HepG2 (cell line): ENCODE measurements around the gene ISCA1. TPM values are rescaled to one million over a fixed set of nuclear protein-coding genes. Genes with fewer than 3 reads are reported as not detected.

Source experiments
- BRCA1 ChIP-seq: sonication (generic); formaldehyde crosslinking; IDR thresholded peaks from 2 replicates; pipeline ENCODE4 v1.4.0; 2020; ENCODE audit warnings: missing genetic modification reagents
- CBX1 ChIP-seq: IDR thresholded peaks from one replicate; pipeline ENCODE4 v1.6.1; 2016; ENCODE audit warnings: antibody characterized with exemption, low read depth
- ELF1 ChIP-seq: sonication (generic); formaldehyde crosslinking; IDR thresholded peaks from 2 replicates; pipeline ENCODE4 v1.4.0; 2020; ENCODE audit warnings: missing genetic modification reagents
- EZH2 ChIP-seq: conservative IDR thresholded peaks from 2 replicates; pipeline ENCODE4 v1.6.1; 2012; ENCODE audit warnings: mild to moderate bottlenecking, low read depth, low read length, moderate library complexity
- HNRNPLL ChIP-seq: fragments of 200-400 bp; formaldehyde crosslinking; IDR thresholded peaks from 2 replicates; pipeline ENCODE4 v1.6.1; 2017; ENCODE audit warnings: mild to moderate bottlenecking, low read depth, low read length; ENCODE audit not compliant: poor library complexity, severe bottlenecking
- IKZF4 ChIP-seq: sonication (generic); formaldehyde crosslinking; IDR thresholded peaks from 2 replicates; pipeline ENCODE4 v1.5.1; 2020; ENCODE audit warnings: borderline replicate concordance, mild to moderate bottlenecking, low read depth, missing genetic modification reagents; ENCODE audit errors: not compliant biosample characterization
- MLLT10 ChIP-seq: sonication (generic); formaldehyde crosslinking; IDR thresholded peaks from 2 replicates; pipeline ENCODE4 v1.4.0; 2020; ENCODE audit warnings: missing genetic modification reagents
- PLSCR1 ChIP-seq: sonication (generic); formaldehyde crosslinking; IDR thresholded peaks from 2 replicates; pipeline ENCODE4 v1.5.0; 2020; ENCODE audit warnings: missing genetic modification reagents, mild to moderate bottlenecking, borderline replicate concordance
- SATB2 ChIP-seq: sonication (generic); formaldehyde crosslinking; IDR thresholded peaks from 2 replicates; pipeline ENCODE4 v1.5.0; 2020; ENCODE audit warnings: missing genetic modification reagents
- SCMH1 ChIP-seq: sonication (generic); formaldehyde crosslinking; IDR thresholded peaks from 2 replicates; pipeline ENCODE4 v1.9.0; 2021; ENCODE audit warnings: missing genetic modification reagents, mild to moderate bottlenecking, borderline replicate concordance
- SNAPC2 ChIP-seq: sonication (generic); formaldehyde crosslinking; IDR thresholded peaks from 2 replicates; pipeline ENCODE4 v1.8.1; 2022; ENCODE audit warnings: mild to moderate bottlenecking, missing genetic modification reagents
- TAF1 ChIP-seq: sonication (generic); formaldehyde crosslinking; IDR thresholded peaks from 2 replicates; pipeline ENCODE4 v1.4.0; 2020; ENCODE audit warnings: missing genetic modification reagents
- ZFYVE20 ChIP-seq: sonication (generic); formaldehyde crosslinking; IDR thresholded peaks from 2 replicates; pipeline ENCODE4 v1.8.0; 2023; ENCODE audit warnings: low read depth, mild to moderate bottlenecking, moderate library complexity, missing genetic modification reagents, borderline replicate concordance
- ZNF350 ChIP-seq: sonication (generic); formaldehyde crosslinking; IDR thresholded peaks from 2 replicates; pipeline ENCODE4 v1.4.0; 2020; ENCODE audit warnings: mild to moderate bottlenecking, low read depth, missing genetic modification reagents, borderline replicate concordance
- ZNF574 ChIP-seq: sonication (generic); formaldehyde crosslinking; IDR thresholded peaks from 2 replicates; pipeline ENCODE4 v1.4.0; 2020; ENCODE audit warnings: missing genetic modification reagents
- ZNF580 ChIP-seq: IDR thresholded peaks from 2 replicates; pipeline ENCODE4 v1.6.1; 2016; ENCODE audit warnings: low read depth, borderline replicate concordance
- ZNF660 ChIP-seq: sonication (generic); formaldehyde crosslinking; IDR thresholded peaks from 2 replicates; pipeline ENCODE4 v1.5.1; 2020; ENCODE audit warnings: mild to moderate bottlenecking, low read depth, missing genetic modification reagents, borderline replicate concordance
- polyA plus RNA-seq, 8 experiments: library from polyadenylated mRNA; depleted of rRNA in 3 of 8; stranded (reverse) in 7 of 8; unstranded in 1 of 8; fragments of >200 nt; fragmentation: Illumina TruSeq in 4 of 8; extraction: Trizol in 4 of 8; gene quantifications; 2 replicates each; pipeline versions ENCODE4 v1.2.1 to v1.2.3, GENCODE V29; 2011 to 2016; ENCODE audit warnings: low read depth in 4 of 8, missing spikeins in 1 of 8, mixed read lengths in 1 of 8; ENCODE audit not compliant: insufficient read depth in 1 of 8
- total RNA-seq, 5 experiments: library from RNA; depleted of rRNA; stranded (reverse); fragments of >200 nt; fragmentation: Illumina TruSeq; extraction: Trizol; gene quantifications; 2 replicates each; pipeline ENCODE4 v1.2.3, GENCODE V29; 2016; ENCODE audit warnings: low read depth in 1 of 5
- TF ChIP-seq, protein P1 (sequence below): sonication (generic); formaldehyde crosslinking; IDR thresholded peaks from 2 replicates; pipeline ENCODE4 v1.5.0; 2020; ENCODE audit warnings: mild to moderate bottlenecking, missing genetic modification reagents, moderate library complexity
- TF ChIP-seq, protein P2 (sequence below): sonication (generic); IDR thresholded peaks from 2 replicates; pipeline ENCODE4 v1.6.1; 2016; ENCODE audit warnings: low read depth, borderline replicate concordance
- TF ChIP-seq, protein P3 (sequence below): sonication (generic); formaldehyde crosslinking; IDR thresholded peaks from 2 replicates; pipeline ENCODE4 v1.8.0; 2022; ENCODE audit warnings: mild to moderate bottlenecking, missing genetic modification reagents

ISCA1 gene
- total and polyA plus RNA-seq, 2 of the 13 experiments (the other 11 are each of a cell fraction or from before 2014, with no cell fraction given), result 29.2 to 40.9 TPM

DNA sequence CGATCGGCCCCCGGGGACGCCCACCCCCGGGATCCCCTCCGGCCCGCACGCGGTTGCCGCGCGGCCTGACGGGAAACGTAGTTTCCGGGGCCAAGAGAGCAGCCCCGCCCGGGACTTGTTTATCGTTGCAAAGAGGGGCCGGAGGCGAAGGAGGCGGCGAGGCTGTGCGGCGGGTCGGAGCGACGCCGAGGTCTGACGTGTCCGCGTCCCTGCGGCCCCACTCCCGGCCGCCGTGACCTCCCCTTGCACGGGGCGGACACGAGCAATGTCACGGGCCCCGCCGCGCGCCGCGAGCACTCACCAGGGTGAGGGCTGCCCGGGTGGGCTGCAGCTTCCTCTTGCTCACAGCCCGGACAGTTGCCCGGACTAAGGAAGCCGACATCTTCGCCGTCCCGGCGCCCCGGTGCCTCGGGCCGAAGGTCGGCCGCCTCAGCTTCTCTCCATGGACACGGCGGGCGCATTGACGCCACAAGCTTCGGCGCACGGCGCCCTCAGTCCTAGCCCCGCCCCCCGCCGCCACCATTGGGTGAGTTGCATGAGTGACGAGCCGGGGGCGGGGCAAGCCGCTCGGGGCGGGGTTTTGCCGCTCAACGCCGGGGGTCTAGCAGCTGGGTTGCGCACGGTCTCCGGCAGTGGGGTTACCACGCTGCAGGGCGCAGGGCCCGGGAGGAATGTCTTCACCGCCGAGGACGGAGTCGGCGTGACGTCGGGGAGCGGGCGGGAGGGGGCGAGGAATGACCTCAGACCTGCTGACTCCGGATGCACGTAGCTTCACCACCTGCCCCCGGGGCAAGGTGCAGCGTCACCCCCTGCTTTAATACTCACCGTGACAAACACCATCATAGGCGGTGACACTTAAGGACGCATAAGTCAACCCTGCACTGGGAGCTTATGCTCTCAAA lies at the start of gene ISCA1 (continued):
- TF ChIP-seq ZNF350 (peak; percentile 78), HNRNPLL (peak; percentile 61), SCMH1 (no peak), TAF1 (CRISPR knock-in tag) (peak; percentile 97), ZNF660 (no peak), SNAPC2 (0 out of 2 replicates have a peak, but pooled peaks have one; percentile 87), ZNF574 (CRISPR knock-in tag) (peak; percentile 84), ELF1 (CRISPR knock-in tag) (no peak), IKZF4 (CRISPR knock-in tag) (no peak), SATB2 (no peak), EZH2 (no peak), CBX1 (no peak), ZFYVE20 (no peak), ZNF580 (CRISPR knock-in tag) (peak; percentile 46; the same call in 1 of the 2 replicates), PLSCR1 (CRISPR knock-in tag) (no peak), MLLT10 (CRISPR knock-in tag) (no peak), BRCA1 (CRISPR knock-in tag) (peak; percentile 78; the same call in 1 of the 2 replicates)
- TF ChIP-seq, protein P1, sequence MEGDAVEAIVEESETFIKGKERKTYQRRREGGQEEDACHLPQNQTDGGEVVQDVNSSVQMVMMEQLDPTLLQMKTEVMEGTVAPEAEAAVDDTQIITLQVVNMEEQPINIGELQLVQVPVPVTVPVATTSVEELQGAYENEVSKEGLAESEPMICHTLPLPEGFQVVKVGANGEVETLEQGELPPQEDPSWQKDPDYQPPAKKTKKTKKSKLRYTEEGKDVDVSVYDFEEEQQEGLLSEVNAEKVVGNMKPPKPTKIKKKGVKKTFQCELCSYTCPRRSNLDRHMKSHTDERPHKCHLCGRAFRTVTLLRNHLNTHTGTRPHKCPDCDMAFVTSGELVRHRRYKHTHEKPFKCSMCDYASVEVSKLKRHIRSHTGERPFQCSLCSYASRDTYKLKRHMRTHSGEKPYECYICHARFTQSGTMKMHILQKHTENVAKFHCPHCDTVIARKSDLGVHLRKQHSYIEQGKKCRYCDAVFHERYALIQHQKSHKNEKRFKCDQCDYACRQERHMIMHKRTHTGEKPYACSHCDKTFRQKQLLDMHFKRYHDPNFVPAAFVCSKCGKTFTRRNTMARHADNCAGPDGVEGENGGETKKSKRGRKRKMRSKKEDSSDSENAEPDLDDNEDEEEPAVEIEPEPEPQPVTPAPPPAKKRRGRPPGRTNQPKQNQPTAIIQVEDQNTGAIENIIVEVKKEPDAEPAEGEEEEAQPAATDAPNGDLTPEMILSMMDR, result no peak; the same call in 1 of the 2 replicates
- TF ChIP-seq, protein P2, sequence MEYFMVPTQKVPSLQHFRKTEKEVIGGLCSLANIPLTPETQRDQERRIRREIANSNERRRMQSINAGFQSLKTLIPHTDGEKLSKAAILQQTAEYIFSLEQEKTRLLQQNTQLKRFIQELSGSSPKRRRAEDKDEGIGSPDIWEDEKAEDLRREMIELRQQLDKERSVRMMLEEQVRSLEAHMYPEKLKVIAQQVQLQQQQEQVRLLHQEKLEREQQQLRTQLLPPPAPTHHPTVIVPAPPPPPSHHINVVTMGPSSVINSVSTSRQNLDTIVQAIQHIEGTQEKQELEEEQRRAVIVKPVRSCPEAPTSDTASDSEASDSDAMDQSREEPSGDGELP, result peak; percentile 85
- TF ChIP-seq, protein P3, sequence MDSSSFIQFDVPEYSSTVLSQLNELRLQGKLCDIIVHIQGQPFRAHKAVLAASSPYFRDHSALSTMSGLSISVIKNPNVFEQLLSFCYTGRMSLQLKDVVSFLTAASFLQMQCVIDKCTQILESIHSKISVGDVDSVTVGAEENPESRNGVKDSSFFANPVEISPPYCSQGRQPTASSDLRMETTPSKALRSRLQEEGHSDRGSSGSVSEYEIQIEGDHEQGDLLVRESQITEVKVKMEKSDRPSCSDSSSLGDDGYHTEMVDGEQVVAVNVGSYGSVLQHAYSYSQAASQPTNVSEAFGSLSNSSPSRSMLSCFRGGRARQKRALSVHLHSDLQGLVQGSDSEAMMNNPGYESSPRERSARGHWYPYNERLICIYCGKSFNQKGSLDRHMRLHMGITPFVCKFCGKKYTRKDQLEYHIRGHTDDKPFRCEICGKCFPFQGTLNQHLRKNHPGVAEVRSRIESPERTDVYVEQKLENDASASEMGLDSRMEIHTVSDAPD, result no peak
